DMS114 treated with DMSO at 0.1 percent for 48 hours (cell line): ENCODE data around the gene NUBP2.

Experiments used
- DNase-seq: peaks from one replicate; lab custom pipeline; 2025; ENCODE audit not compliant: unreplicated experiment; lab: John Stamatoyannopoulos, UW

NUBP2 gene

GRCh38 chr16:1823821-1824220, 41.1 kb downstream of the NUBP2 start:
- DNase-seq, result peak; percentile 41

GRCh38 chr16:1825381-1825863, 42.7 kb downstream of the NUBP2 start:
- no peak for DNase-seq

- DNase-seq, result no peak
Observed at GRCh38 chr16:1825864-1826690, 43.3 kb downstream of the NUBP2 start.

- peak; percentile 82 for DNase-seq
Observed at GRCh38 chr16:1826691-1827573, 44.2 kb downstream of the NUBP2 start, which contains the start of the genes FAHD1 and HAGH. TSS of gene FAHD1 (plus strand) at chr16:1827206. CDS start at chr16:1827239, 33 bp downstream. TSS of gene HAGH (minus strand) at chr16:1826825. CDS start at chr16:1826787, 38 bp downstream.

GRCh38 chr16:1828645-1829410, 46.1 kb downstream of the NUBP2 start:
- DNase-seq, result no peak

- no peak for DNase-seq
Observed at GRCh38 chr16:1830213-1830612, 47.5 kb downstream of the NUBP2 start.

GRCh38 chr16:1831186-1832075, 48.7 kb downstream of the NUBP2 start:
- no peak for DNase-seq

GRCh38 chr16:1832838-1833454, 50.2 kb downstream of the NUBP2 start:
- no peak for DNase-seq

- DNase-seq, result no peak
Observed at GRCh38 chr16:1834096-1834495, 51.3 kb downstream of the NUBP2 start.
